HepG2 (cell line): ENCODE data around the gene RBBP9. TPM values are rescaled to one million over a fixed set of nuclear protein-coding genes. Genes with fewer than 3 reads are reported as not detected.
A peak's percentile ranks its signal among the peaks of the same experiment; 100 is the strongest.

Experiments
- CAMTA2 ChIP-seq: sonication (generic); formaldehyde crosslinking; IDR thresholded peaks from 2 replicates; pipeline ENCODE4 v1.4.0; 2020; ENCODE audit warnings: mild to moderate bottlenecking, missing genetic modification reagents, borderline replicate concordance
- CHD4 ChIP-seq: fragments of 200-600 bp; sonication (generic); IDR thresholded peaks from 2 replicates; pipeline ENCODE4 v1.7.0; 2017; ENCODE audit warnings: mild to moderate bottlenecking, low read length, borderline replicate concordance
- GTF2F1 ChIP-seq: fragments of 150-350 bp; IDR thresholded peaks from 2 replicates; pipeline ENCODE4 v1.6.1; 2014; ENCODE audit warnings: low read length
- HES4 ChIP-seq: sonication (generic); formaldehyde crosslinking; IDR thresholded peaks from 2 replicates; pipeline ENCODE4 v1.9.0; 2021; ENCODE audit warnings: mild to moderate bottlenecking, missing genetic modification reagents, borderline replicate concordance
- KAT8 ChIP-seq: IDR thresholded peaks from 2 replicates; pipeline ENCODE4 v1.6.1; 2016; ENCODE audit warnings: missing genetic modification reagents, missing compliant biosample characterization
- MED13 ChIP-seq: sonication (generic); formaldehyde crosslinking; IDR thresholded peaks from 2 replicates; pipeline ENCODE4 v1.5.0; 2020; ENCODE audit warnings: missing genetic modification reagents
- NFE2 ChIP-seq: sonication (generic); formaldehyde crosslinking; IDR thresholded peaks from 2 replicates; pipeline ENCODE4 v1.4.0; 2020; ENCODE audit warnings: missing genetic modification reagents
- PHF5A ChIP-seq: IDR thresholded peaks from one replicate; pipeline ENCODE4 v1.6.1; 2018; ENCODE audit warnings: low read depth, missing genetic modification reagents; ENCODE audit not compliant: unreplicated experiment
- RXRB ChIP-seq: IDR thresholded peaks from 2 replicates; pipeline ENCODE4 v1.6.1; 2016; ENCODE audit warnings: borderline replicate concordance, missing genetic modification reagents, missing compliant biosample characterization
- SPEN ChIP-seq: sonication (generic); formaldehyde crosslinking; IDR thresholded peaks from 2 replicates; pipeline ENCODE4 v1.5.1; 2020; ENCODE audit warnings: low read depth, mild to moderate bottlenecking, missing genetic modification reagents
- SRY ChIP-seq: sonication (generic); formaldehyde crosslinking; IDR thresholded peaks from 2 replicates; pipeline ENCODE4 v1.8.0; 2022; ENCODE audit warnings: mild to moderate bottlenecking, missing genetic modification reagents
- TBP ChIP-seq: sonication (generic); formaldehyde crosslinking; IDR thresholded peaks from 2 replicates; pipeline ENCODE4 v1.5.0; 2020; ENCODE audit warnings: missing genetic modification reagents
- TRIM24 ChIP-seq: sonication (generic); formaldehyde crosslinking; IDR thresholded peaks from 2 replicates; pipeline ENCODE4 v1.8.0; 2022; ENCODE audit warnings: mild to moderate bottlenecking, missing genetic modification reagents
- TSC22D2 ChIP-seq: sonication (generic); formaldehyde crosslinking; IDR thresholded peaks from 2 replicates; pipeline ENCODE4 v1.5.1; 2020; ENCODE audit warnings: missing genetic modification reagents, mild to moderate bottlenecking, borderline replicate concordance
- ZC3H4 ChIP-seq: sonication (generic); formaldehyde crosslinking; IDR thresholded peaks from 2 replicates; pipeline ENCODE4 v1.4.0; 2020; ENCODE audit warnings: missing genetic modification reagents, borderline replicate concordance
- ZNF296 ChIP-seq: sonication (generic); formaldehyde crosslinking; conservative IDR thresholded peaks from 2 replicates; pipeline ENCODE4 v1.5.0; 2020; ENCODE audit warnings: mild to moderate bottlenecking, missing genetic modification reagents
- ZNF354B ChIP-seq: sonication (generic); formaldehyde crosslinking; IDR thresholded peaks from 2 replicates; pipeline ENCODE4 v1.8.0; 2022; ENCODE audit warnings: mild to moderate bottlenecking, missing genetic modification reagents
- ZNF75D ChIP-seq: sonication (generic); formaldehyde crosslinking; IDR thresholded peaks from 2 replicates; pipeline ENCODE4 v1.8.1; 2023; ENCODE audit warnings: missing genetic modification reagents, mild to moderate bottlenecking, borderline replicate concordance
- ZSCAN31 ChIP-seq: sonication (generic); formaldehyde crosslinking; IDR thresholded peaks from 2 replicates; pipeline ENCODE4 v1.5.0; 2020; ENCODE audit warnings: low read depth, mild to moderate bottlenecking, missing genetic modification reagents
- polyA plus RNA-seq, 8 experiments: library from polyadenylated mRNA; depleted of rRNA in 3 of 8; stranded (reverse) in 7 of 8; unstranded in 1 of 8; fragments of >200 nt; fragmentation: Illumina TruSeq in 4 of 8; extraction: Trizol in 4 of 8; gene quantifications; 2 replicates each; pipeline versions ENCODE4 v1.2.1 to v1.2.3, GENCODE V29; 2011 to 2016; ENCODE audit warnings: low read depth in 4 of 8, missing spikeins in 1 of 8, mixed read lengths in 1 of 8; ENCODE audit not compliant: insufficient read depth in 1 of 8
- total RNA-seq, 5 experiments: library from RNA; depleted of rRNA; stranded (reverse); fragments of >200 nt; fragmentation: Illumina TruSeq; extraction: Trizol; gene quantifications; 2 replicates each; pipeline ENCODE4 v1.2.3, GENCODE V29; 2016; ENCODE audit warnings: low read depth in 1 of 5
- TF ChIP-seq, protein P1 (sequence below): IDR thresholded peaks from 2 replicates; pipeline ENCODE4 v1.4.0; 2020; ENCODE audit warnings: mild to moderate bottlenecking, missing genetic modification reagents
- TF ChIP-seq, protein P2 (sequence below): sonication (generic); formaldehyde crosslinking; IDR thresholded peaks from 2 replicates; pipeline ENCODE4 v1.5.0; 2020; ENCODE audit warnings: missing genetic modification reagents, mild to moderate bottlenecking, borderline replicate concordance
- TF ChIP-seq, protein P3 (sequence below): sonication (generic); formaldehyde crosslinking; IDR thresholded peaks from 2 replicates; pipeline ENCODE4 v1.5.0; 2020; ENCODE audit warnings: missing genetic modification reagents
- TF ChIP-seq, protein P4 (sequence below): IDR thresholded peaks from 2 replicates; pipeline ENCODE4 v1.6.1; 2016; ENCODE audit warnings: low read depth

RBBP9 gene
- total and polyA plus RNA-seq, 2 of the 13 experiments (the other 11 are each of a cell fraction or from before 2014, with no cell fraction given), result 28.0 to 56.3 TPM

DNA sequence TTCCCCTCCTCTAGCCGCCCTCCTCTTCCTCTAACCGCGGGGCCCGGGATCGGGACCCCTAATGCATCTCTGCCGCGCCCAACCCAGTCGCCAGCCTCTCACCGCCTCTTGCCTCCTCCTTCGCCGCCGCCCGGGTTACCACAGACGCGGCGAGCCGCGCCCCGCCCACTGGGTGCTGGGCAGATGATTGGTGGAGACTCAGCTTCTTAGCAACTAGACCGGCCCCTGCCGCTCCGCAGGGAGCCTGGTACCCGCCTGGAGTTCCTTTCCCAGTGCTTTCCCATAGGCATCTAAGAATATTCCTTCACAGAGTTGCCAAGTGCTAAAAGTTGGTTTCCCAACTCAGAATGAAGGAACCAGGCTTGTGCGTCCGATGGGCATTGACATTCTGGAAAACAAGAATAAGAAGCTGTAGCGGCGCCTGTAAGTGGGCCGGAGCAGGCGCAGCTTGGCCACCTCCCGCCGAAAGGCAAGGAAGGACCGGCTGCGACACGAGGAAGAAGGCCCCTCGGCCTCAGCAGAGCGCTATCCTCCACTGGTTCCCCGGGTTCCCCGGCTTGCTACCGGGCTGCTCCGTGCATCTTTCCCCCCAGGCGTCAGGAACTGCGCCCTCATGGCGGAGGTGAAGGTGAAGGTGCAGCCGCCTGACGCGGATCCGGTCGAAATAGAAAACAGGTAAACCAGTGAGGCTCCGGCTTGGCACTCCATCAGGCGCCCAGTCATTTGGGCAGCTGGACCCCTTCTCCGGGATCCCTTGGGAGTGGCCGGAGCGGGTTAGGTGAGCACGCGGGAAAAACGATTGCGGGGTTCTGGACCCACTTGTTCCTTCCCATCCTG, 29.9 kb downstream of the RBBP9 start, which contains the start of the genes DZANK1 and POLR3F (continued):
- TF ChIP-seq, protein P1, sequence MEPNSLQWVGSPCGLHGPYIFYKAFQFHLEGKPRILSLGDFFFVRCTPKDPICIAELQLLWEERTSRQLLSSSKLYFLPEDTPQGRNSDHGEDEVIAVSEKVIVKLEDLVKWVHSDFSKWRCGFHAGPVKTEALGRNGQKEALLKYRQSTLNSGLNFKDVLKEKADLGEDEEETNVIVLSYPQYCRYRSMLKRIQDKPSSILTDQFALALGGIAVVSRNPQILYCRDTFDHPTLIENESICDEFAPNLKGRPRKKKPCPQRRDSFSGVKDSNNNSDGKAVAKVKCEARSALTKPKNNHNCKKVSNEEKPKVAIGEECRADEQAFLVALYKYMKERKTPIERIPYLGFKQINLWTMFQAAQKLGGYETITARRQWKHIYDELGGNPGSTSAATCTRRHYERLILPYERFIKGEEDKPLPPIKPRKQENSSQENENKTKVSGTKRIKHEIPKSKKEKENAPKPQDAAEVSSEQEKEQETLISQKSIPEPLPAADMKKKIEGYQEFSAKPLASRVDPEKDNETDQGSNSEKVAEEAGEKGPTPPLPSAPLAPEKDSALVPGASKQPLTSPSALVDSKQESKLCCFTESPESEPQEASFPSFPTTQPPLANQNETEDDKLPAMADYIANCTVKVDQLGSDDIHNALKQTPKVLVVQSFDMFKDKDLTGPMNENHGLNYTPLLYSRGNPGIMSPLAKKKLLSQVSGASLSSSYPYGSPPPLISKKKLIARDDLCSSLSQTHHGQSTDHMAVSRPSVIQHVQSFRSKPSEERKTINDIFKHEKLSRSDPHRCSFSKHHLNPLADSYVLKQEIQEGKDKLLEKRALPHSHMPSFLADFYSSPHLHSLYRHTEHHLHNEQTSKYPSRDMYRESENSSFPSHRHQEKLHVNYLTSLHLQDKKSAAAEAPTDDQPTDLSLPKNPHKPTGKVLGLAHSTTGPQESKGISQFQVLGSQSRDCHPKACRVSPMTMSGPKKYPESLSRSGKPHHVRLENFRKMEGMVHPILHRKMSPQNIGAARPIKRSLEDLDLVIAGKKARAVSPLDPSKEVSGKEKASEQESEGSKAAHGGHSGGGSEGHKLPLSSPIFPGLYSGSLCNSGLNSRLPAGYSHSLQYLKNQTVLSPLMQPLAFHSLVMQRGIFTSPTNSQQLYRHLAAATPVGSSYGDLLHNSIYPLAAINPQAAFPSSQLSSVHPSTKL (CRISPR knock-in tag), result peak; percentile 67
- TF ChIP-seq TSC22D2 (CRISPR knock-in tag) (peak; percentile 30; the same call in 1 of the 2 replicates), TBP (0 out of 2 replicates have a peak, but pooled peaks have one; percentile 74), GTF2F1 (peak; percentile 31; the same call in 1 of the 2 replicates), PHF5A (CRISPR knock-in tag) (no peak), KAT8 (peak; percentile 100), ZC3H4 (no peak), RXRB (CRISPR knock-in tag) (peak; percentile 45; the same call in 1 of the 2 replicates), HES4 (CRISPR knock-in tag) (no peak), CAMTA2 (CRISPR knock-in tag) (no peak), MED13 (CRISPR knock-in tag) (peak; percentile 68; the same call in 1 of the 2 replicates), SRY (CRISPR knock-in tag) (0 out of 2 replicates have a peak, but pooled peaks have one; percentile 17), TRIM24 (no peak), CHD4 (no peak), ZSCAN31 (0 out of 2 replicates have a peak, but pooled peaks have one; percentile 51), SPEN (peak; percentile 100), ZNF354B (CRISPR knock-in tag) (no peak), ZNF296 (CRISPR knock-in tag) (no peak), ZNF75D (CRISPR knock-in tag) (no peak), NFE2 (CRISPR knock-in tag) (peak; percentile 18; the same call in 1 of the 2 replicates)
- TF ChIP-seq, protein P2, sequence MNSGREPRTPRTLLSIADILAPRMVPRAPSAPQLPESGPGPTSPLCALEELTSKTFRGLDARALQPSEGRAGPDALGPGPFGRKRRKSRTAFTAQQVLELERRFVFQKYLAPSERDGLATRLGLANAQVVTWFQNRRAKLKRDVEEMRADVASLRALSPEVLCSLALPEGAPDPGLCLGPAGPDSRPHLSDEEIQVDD, result 0 out of 2 replicates have a peak, but pooled peaks have one; percentile 1
- TF ChIP-seq, protein P3, sequence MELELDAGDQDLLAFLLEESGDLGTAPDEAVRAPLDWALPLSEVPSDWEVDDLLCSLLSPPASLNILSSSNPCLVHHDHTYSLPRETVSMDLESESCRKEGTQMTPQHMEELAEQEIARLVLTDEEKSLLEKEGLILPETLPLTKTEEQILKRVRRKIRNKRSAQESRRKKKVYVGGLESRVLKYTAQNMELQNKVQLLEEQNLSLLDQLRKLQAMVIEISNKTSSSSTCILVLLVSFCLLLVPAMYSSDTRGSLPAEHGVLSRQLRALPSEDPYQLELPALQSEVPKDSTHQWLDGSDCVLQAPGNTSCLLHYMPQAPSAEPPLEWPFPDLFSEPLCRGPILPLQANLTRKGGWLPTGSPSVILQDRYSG (CRISPR knock-in tag), result peak; percentile 66; the same call in 1 of the 2 replicates
- TF ChIP-seq, protein P4, sequence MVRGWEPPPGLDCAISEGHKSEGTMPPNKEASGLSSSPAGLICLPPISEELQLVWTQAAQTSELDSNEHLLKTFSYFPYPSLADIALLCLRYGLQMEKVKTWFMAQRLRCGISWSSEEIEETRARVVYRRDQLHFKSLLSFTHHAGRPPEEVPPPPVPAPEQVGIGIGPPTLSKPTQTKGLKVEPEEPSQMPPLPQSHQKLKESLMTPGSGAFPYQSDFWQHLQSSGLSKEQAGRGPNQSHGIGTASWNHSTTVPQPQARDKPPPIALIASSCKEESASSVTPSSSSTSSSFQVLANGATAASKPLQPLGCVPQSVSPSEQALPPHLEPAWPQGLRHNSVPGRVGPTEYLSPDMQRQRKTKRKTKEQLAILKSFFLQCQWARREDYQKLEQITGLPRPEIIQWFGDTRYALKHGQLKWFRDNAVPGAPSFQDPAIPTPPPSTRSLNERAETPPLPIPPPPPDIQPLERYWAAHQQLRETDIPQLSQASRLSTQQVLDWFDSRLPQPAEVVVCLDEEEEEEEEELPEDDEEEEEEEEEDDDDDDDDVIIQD (CRISPR knock-in tag), result no peak
